ENCODE measurements around the gene KIFC1. TPM values are rescaled to one million over a fixed set of nuclear protein-coding genes. Genes with fewer than 3 reads are reported as not detected.
A peak's percentile ranks its signal among the peaks of the same experiment; 100 is the strongest.

The KIFC1 gene
- total and polyA plus RNA-seq, 2 experiments from 2014 or later = 4.0 to 14.4 TPM

- Histone ChIP-seq H2AFZ (no peak overlapping the region), H3K9me2 (ENCODE audit: insufficient read depth) (no peaks in the 10 kb centered on the region), H3F3A (ENCODE audit: insufficient read depth) (peaks cover 35% of the 10 kb centered on the region), H3K27ac (0 out of 2 replicates have a peak overlapping the region, but pooled peaks have one; percentile 86), H3K27me3 (replicated peaks; ENCODE audit: insufficient read depth) (no peaks in the 10 kb centered on the region), H3K4me2 (ENCODE audit: unreplicated experiment) (no peak overlapping the region), H4K20me1 (ENCODE audit: insufficient read depth) (no peaks in the 10 kb centered on the region), H3K9ac (no peak overlapping the region), H3K4me3 (no peak overlapping the region), H3K36me3 (ENCODE audit: low read depth) (no peaks in the 10 kb centered on the region), H3K79me2 (ENCODE audit: insufficient read depth) (peaks cover 65% of the 10 kb centered on the region), H3K9me3 (ENCODE audit: low read depth) (no peaks in the 10 kb centered on the region), H3K4me1 (ENCODE audit: insufficient read depth) (peaks cover 31% of the 10 kb centered on the region)
- DNase-seq = no peak
- in situ Hi-C loops (cut with MboI) = no loop called here
- TF ChIP-seq EZH2phosphoT487 (IDR thresholded peaks at IDR 0.05; ENCODE audit: insufficient read depth, low read depth) = no peak
- no peak for TF ChIP-seq EZH2 (IDR thresholded peaks at IDR 0.05; ENCODE audit: insufficient read depth, poor library complexity, severe bottlenecking)
- WGBS, 2 experiments (ENCODE audit: low coverage in 1 of 2, low lambda C conversion rate in 2 of 2, missing lambda C conversion rate in 2 of 2) = 96% methylated on average over 2 of the region's 2 CpGs
Observed at GRCh38 chr6:33423777-33424176, 32.2 kb downstream of the KIFC1 start.

GRCh38 chr6:33424855-33425667 lies 33.4 kb downstream of the KIFC1 start:
- in situ Hi-C loops (cut with MboI) = no loop called here
- H3F3A ChIP-seq (ENCODE audit: insufficient read depth) = peaks cover 41% of the 10 kb centered on the region
- peak overlapping the region; percentile 86 for H3K27ac ChIP-seq
- 5 to 9% methylated on average over 10 to 12 of the region's 12 CpGs for WGBS, 2 experiments (ENCODE audit: low coverage in 1 of 2, low lambda C conversion rate in 2 of 2, missing lambda C conversion rate in 2 of 2)
- peak overlapping the region; percentile 75 for H2AFZ ChIP-seq
- H3K4me1 ChIP-seq (ENCODE audit: insufficient read depth) = peaks cover 22% of the 10 kb centered on the region
- peaks cover 66% of the 10 kb centered on the region for H3K79me2 ChIP-seq (ENCODE audit: insufficient read depth)
- no peaks in the 10 kb centered on the region for H3K36me3 ChIP-seq (ENCODE audit: low read depth)
- no peaks in the 10 kb centered on the region for H3K9me2 ChIP-seq (ENCODE audit: insufficient read depth)
- TF ChIP-seq EZH2phosphoT487 (IDR thresholded peaks at IDR 0.05; ENCODE audit: insufficient read depth, low read depth) (no peak), EZH2 (IDR thresholded peaks at IDR 0.05; ENCODE audit: insufficient read depth, poor library complexity, severe bottlenecking) (no peak)
- H3K9ac ChIP-seq = peak overlapping the region; percentile 87
- DNase-seq = no peak
- no peaks in the 10 kb centered on the region for H4K20me1 ChIP-seq (ENCODE audit: insufficient read depth)
- H3K4me3 ChIP-seq = peak overlapping the region; percentile 77
- no peaks in the 10 kb centered on the region for H3K27me3 ChIP-seq (replicated peaks; ENCODE audit: insufficient read depth)
- peak overlapping the region; percentile 81 for H3K4me2 ChIP-seq (ENCODE audit: unreplicated experiment)
- H3K9me3 ChIP-seq (ENCODE audit: low read depth) = no peaks in the 10 kb centered on the region

- Histone ChIP-seq H3K4me2 (ENCODE audit: unreplicated experiment) (peak overlapping the region; percentile 81), H3K36me3 (ENCODE audit: low read depth) (no peaks in the 10 kb centered on the region), H3K9ac (peak overlapping the region; percentile 87), H3K27ac (peak overlapping the region; percentile 86), H2AFZ (peak overlapping the region; percentile 75), H3K9me2 (ENCODE audit: insufficient read depth) (no peaks in the 10 kb centered on the region), H4K20me1 (ENCODE audit: insufficient read depth) (no peaks in the 10 kb centered on the region), H3F3A (ENCODE audit: insufficient read depth) (peaks cover 44% of the 10 kb centered on the region), H3K9me3 (ENCODE audit: low read depth) (no peaks in the 10 kb centered on the region), H3K27me3 (replicated peaks; ENCODE audit: insufficient read depth) (no peaks in the 10 kb centered on the region), H3K79me2 (ENCODE audit: insufficient read depth) (peaks cover 70% of the 10 kb centered on the region), H3K4me1 (ENCODE audit: insufficient read depth) (peaks cover 22% of the 10 kb centered on the region), H3K4me3 (peak overlapping the region; percentile 77)
- in situ Hi-C loops (cut with MboI) = no loop called here
- WGBS, 2 experiments (ENCODE audit: low coverage in 1 of 2, low lambda C conversion rate in 2 of 2, missing lambda C conversion rate in 2 of 2) = 0 to 1% methylated on average over 1 to 43 of the region's 43 CpGs
- peak; percentile 89 for DNase-seq
- no peak for TF ChIP-seq EZH2phosphoT487 (IDR thresholded peaks at IDR 0.05; ENCODE audit: insufficient read depth, low read depth)
- no peak for TF ChIP-seq EZH2 (IDR thresholded peaks at IDR 0.05; ENCODE audit: insufficient read depth, poor library complexity, severe bottlenecking)
Observed at GRCh38 chr6:33425668-33426577, 34.3 kb downstream of the KIFC1 start.
